IMR-90 (cell line): ENCODE data around the gene SHC4. TPM values are rescaled to one million over a fixed set of nuclear protein-coding genes. Genes with fewer than 3 reads are reported as not detected.

Experiments used
- ATAC-seq: fragments of 200-7000 bp; cut with Tn5 transposase; 2 replicates; pipeline ENCODE4 v1.9.1; 2020; ENCODE audit warnings: low read depth, mild to moderate bottlenecking, moderate library complexity
- BruUV-seq: library from RNA; stranded (reverse); fragments of 400-500 nt; replicated peaks from 2 replicates; lab custom pipeline; 2021; lab: Mats Ljungman, UMichigan
- CTCF ChIA-PET: fragments of 300-600 bp; formaldehyde crosslinking; extraction: SDS; loops from one replicate; lab custom pipeline; 2021; ENCODE audit warnings: antibody characterized with exemption; lab: Yijun Ruan, JAX
- POLR2A ChIA-PET: fragments of 300-600 bp; sonication (Branson Sonifier 250); formaldehyde crosslinking; loops from one replicate; lab custom pipeline; 2022; ENCODE audit warnings: antibody characterized with exemption; ENCODE audit not compliant: unreplicated experiment; lab: Charles Lee
- DNase-seq: peaks from one replicate; pipeline ENCODE4 v3.0.0; 2013
- H2AFZ ChIP-seq: replicated peaks from 2 replicates; pipeline ENCODE3; 2013; ENCODE audit warnings: low read length, mild to moderate bottlenecking; ENCODE audit not compliant: poor library complexity
- H2AK5ac ChIP-seq: 2 replicates; pipeline ENCODE4 v1.6.1; 2013; ENCODE audit warnings: low read depth, low read length, inconsistent platforms
- H2AK9ac ChIP-seq: replicated peaks from 2 replicates; pipeline ENCODE3; 2013; ENCODE audit warnings: mild to moderate bottlenecking, low read depth, low read length, moderate library complexity; ENCODE audit not compliant: poor library complexity
- H2BK120ac ChIP-seq: 2 replicates; pipeline ENCODE4 v1.6.1; 2013; ENCODE audit warnings: low read depth, low read length, inconsistent platforms
- H2BK15ac ChIP-seq: 3 replicates; pipeline ENCODE4 v1.6.1; 2013; ENCODE audit warnings: low read depth, low read length, inconsistent platforms
- H2BK20ac ChIP-seq: 2 replicates; pipeline ENCODE4 v1.6.1; 2013; ENCODE audit warnings: low read depth, mild to moderate bottlenecking, inconsistent platforms, low read length, moderate library complexity
- H2BK5ac ChIP-seq: 2 replicates; pipeline ENCODE4 v1.6.1; 2013; ENCODE audit warnings: mild to moderate bottlenecking, low read depth, low read length, inconsistent platforms; ENCODE audit not compliant: poor library complexity, severe bottlenecking
- H3K14ac ChIP-seq: replicated peaks from 2 replicates; pipeline ENCODE4 v1.6.1; 2013; ENCODE audit warnings: low read depth, low read length, inconsistent platforms
- H3K18ac ChIP-seq: 2 replicates; pipeline ENCODE4 v1.6.1; 2013; ENCODE audit warnings: low read depth, low read length, control low read depth
- H3K23ac ChIP-seq: 2 replicates; pipeline ENCODE4 v1.6.1; 2013; ENCODE audit warnings: low read depth, low read length, inconsistent platforms
- H3K27ac ChIP-seq: 2 replicates; pipeline ENCODE4 v1.5.1; 2013; ENCODE audit warnings: mild to moderate bottlenecking, control low read depth, low read length; ENCODE audit not compliant: insufficient read depth
- H3K27me3 ChIP-seq: 2 replicates; pipeline ENCODE4 v1.6.1; 2013; ENCODE audit warnings: low read length; ENCODE audit not compliant: control insufficient read depth, insufficient read depth
- H3K36me3 ChIP-seq: 2 replicates; pipeline ENCODE4 v1.6.1; 2013; ENCODE audit warnings: low read length, mixed read lengths; ENCODE audit not compliant: control insufficient read depth, insufficient read depth
- H3K4ac ChIP-seq: 2 replicates; pipeline ENCODE4 v1.6.1; 2013; ENCODE audit warnings: low read depth, low read length, inconsistent platforms
- H3K4me1 ChIP-seq: 2 replicates; pipeline ENCODE4 v1.6.1; 2013; ENCODE audit warnings: low read length, mixed read lengths; ENCODE audit not compliant: control insufficient read depth, insufficient read depth
- H3K4me2 ChIP-seq: 2 replicates; pipeline ENCODE4 v1.6.1; 2013; ENCODE audit warnings: low read depth, mild to moderate bottlenecking, control low read depth, low read length, moderate library complexity
- H3K4me3 ChIP-seq: 2 replicates; pipeline ENCODE4 v1.5.1; 2013; ENCODE audit warnings: low read depth, mild to moderate bottlenecking, control low read depth, low read length, moderate library complexity; ENCODE audit not compliant: insufficient read depth
- H3K56ac ChIP-seq: 2 replicates; pipeline ENCODE4 v1.6.1; 2013; ENCODE audit warnings: low read length, inconsistent platforms; ENCODE audit not compliant: insufficient read depth; ENCODE audit errors: extremely low read depth
- H3K79me1 ChIP-seq, 2 experiments: 2 replicates each; pipeline ENCODE4 v1.6.1; 2013; ENCODE audit warnings: low read length in 2 of 2, inconsistent platforms in 1 of 2, low read depth in 1 of 2
- H3K9ac ChIP-seq: 2 replicates; pipeline ENCODE4 v1.6.1; 2013; ENCODE audit warnings: low read depth, low read length, control low read depth
- H3K9me1 ChIP-seq: 2 replicates; pipeline ENCODE4 v1.6.1; 2013; ENCODE audit warnings: low read length, inconsistent platforms; ENCODE audit not compliant: insufficient read depth
- H3K9me3 ChIP-seq: 2 replicates; pipeline ENCODE4 v1.6.1; 2013; ENCODE audit warnings: low read length; ENCODE audit not compliant: control insufficient read depth, insufficient read depth
- H4K20me1 ChIP-seq: 2 replicates; pipeline ENCODE4 v1.6.1; 2013; ENCODE audit warnings: low read length, inconsistent platforms; ENCODE audit not compliant: insufficient read depth
- H4K5ac ChIP-seq: 2 replicates; pipeline ENCODE4 v1.6.1; 2013; ENCODE audit warnings: mild to moderate bottlenecking, low read depth, low read length, control low read depth
- H4K8ac ChIP-seq, 2 experiments: 2 replicates each; pipeline ENCODE4 v1.6.1; 2013; ENCODE audit warnings: low read depth in 2 of 2, low read length in 2 of 2, control low read depth in 1 of 2, inconsistent platforms in 1 of 2
- H4K91ac ChIP-seq: 2 replicates; pipeline ENCODE4 v1.6.1; 2013; ENCODE audit warnings: low read depth, low read length, inconsistent platforms; ENCODE audit not compliant: insufficient read depth
- CEBPB ChIP-seq: IDR thresholded peaks from 2 replicates; pipeline ENCODE4 v1.6.1; 2012; ENCODE audit warnings: low read depth, low read length, improper control_type of control experiment
- CHD1 ChIP-seq: IDR thresholded peaks from 2 replicates; pipeline ENCODE4 v1.6.1; 2012; ENCODE audit warnings: low read depth, low read length, improper control_type of control experiment
- CTCF ChIP-seq: conservative IDR thresholded peaks from 2 replicates; pipeline ENCODE4 v1.5.1; 2012; ENCODE audit warnings: mild to moderate bottlenecking, low read depth, low read length, improper control_type of control experiment
- FOS ChIP-seq: fragments of 150-350 bp; IDR thresholded peaks from 2 replicates; pipeline ENCODE4 v1.6.1; 2016; ENCODE audit warnings: low read depth, low read length
- MAFK ChIP-seq: IDR thresholded peaks from 2 replicates; pipeline ENCODE4 v1.6.1; 2012; ENCODE audit warnings: low read depth, low read length, improper control_type of control experiment
- MAZ ChIP-seq: IDR thresholded peaks from 2 replicates; pipeline ENCODE4 v1.6.1; 2012; ENCODE audit warnings: low read depth, mild to moderate bottlenecking, low read length, improper control_type of control experiment, moderate library complexity, borderline replicate concordance
- MXI1 ChIP-seq: IDR thresholded peaks from 2 replicates; pipeline ENCODE4 v1.6.1; 2012; ENCODE audit warnings: low read depth, mild to moderate bottlenecking, low read length, moderate library complexity, borderline replicate concordance
- POLR2A ChIP-seq: IDR thresholded peaks from 2 replicates; pipeline ENCODE4 v1.6.1; 2012; ENCODE audit warnings: mild to moderate bottlenecking, low read depth, low read length
- RAD21 ChIP-seq: IDR thresholded peaks from 2 replicates; pipeline ENCODE4 v1.6.1; 2012; ENCODE audit warnings: low read length, improper control_type of control experiment
- RCOR1 ChIP-seq: IDR thresholded peaks from 2 replicates; pipeline ENCODE4 v1.6.1; 2012; ENCODE audit warnings: mild to moderate bottlenecking, low read length, improper control_type of control experiment; ENCODE audit not compliant: insufficient replicate concordance
- RFX5 ChIP-seq: IDR thresholded peaks from 2 replicates; pipeline ENCODE4 v1.8.0; 2012; ENCODE audit warnings: low read depth, mild to moderate bottlenecking, low read length, moderate library complexity
- SMC3 ChIP-seq: fragments of 150-350 bp; IDR thresholded peaks from 2 replicates; pipeline ENCODE4 v1.6.1; 2016; ENCODE audit warnings: low read depth, mild to moderate bottlenecking, antibody characterized with exemption, low read length, moderate library complexity
- USF2 ChIP-seq: fragments of 150-350 bp; IDR thresholded peaks from 2 replicates; pipeline ENCODE4 v1.6.1; 2017; ENCODE audit warnings: mild to moderate bottlenecking, antibody characterized with exemption, low read length, low read depth
- WGBS, 2 experiments: methylation state at CpG; one replicate each; pipeline versions ENCODE4 v1.1.5 to v1.1.7; 2013; ENCODE audit warnings: missing lambda C conversion rate in 2 of 2; ENCODE audit not compliant: insufficient read length in 1 of 2; ENCODE audit errors: extremely low coverage in 2 of 2; 5-methylcytosine and 5-hydroxymethylcytosine counted together
- dilution Hi-C: fragments of 300-500 bp; cut with HindIII; formaldehyde crosslinking; loops from one replicate; pipeline ENCODE4 v1.14.3; 2018; ENCODE audit warnings: low sequenced_read_pairs; ENCODE audit not compliant: unreplicated experiment
- in situ Hi-C: fragments of 300-500 bp; cut with MboI; formaldehyde crosslinking; loops from 3 replicates; pipeline ENCODE4 v1.14.3; 2019; ENCODE audit warnings: low sequenced_read_pairs, inconsistent platforms, mixed read lengths
- intact Hi-C: fragments of 100-400 bp; cut with micrococcal nuclease; formaldehyde crosslinking; loops from 2 replicates; pipeline ENCODE4 v1.10.0; 2022
- polyA plus RNA-seq, 3 experiments: library from polyadenylated mRNA; depleted of rRNA; stranded (reverse); fragments of >200 nt; gene quantifications; 2 replicates each; pipeline ENCODE4 v1.2.3, GENCODE V29; 2012; ENCODE audit warnings: low replicate concordance in 1 of 3
- total RNA-seq: library from RNA; depleted of rRNA; stranded (reverse); fragments of >200 nt; gene quantifications from 2 replicates; pipeline ENCODE4 v1.2.3, GENCODE V29; 2012

SHC4 gene
- total and polyA plus RNA-seq, 2 of the 4 experiments (the other 2 are of a cell fraction) = 0.91 to 2.7 TPM

GRCh38 chr15:48981941-48982340 is 18.2 kb upstream of the SHC4 start:
- intact Hi-C loops (no loop called here), in situ Hi-C loops (no loop called here), dilution Hi-C loops (no loop called here)
- BruUV-seq = no TSS peak
- H3K56ac ChIP-seq = no peak overlapping the region
- H3K18ac ChIP-seq = no peak overlapping the region
- H3K4me3 ChIP-seq = no peak overlapping the region
- no peak overlapping the region for H3K14ac ChIP-seq
- peaks cover 3% of the 10 kb centered on the region for H3K4me1 ChIP-seq
- POLR2A ChIA-PET = no interaction called here
- H3K9me3 ChIP-seq = no peaks in the 10 kb centered on the region
- no peak overlapping the region for H3K23ac ChIP-seq
- H2BK120ac ChIP-seq = no peak overlapping the region
- H3K4me2 ChIP-seq = no peak overlapping the region
- no peak overlapping the region for H2BK15ac ChIP-seq
- H4K8ac ChIP-seq = no peak overlapping the region
- no peak overlapping the region for H3K27ac ChIP-seq
- no peak overlapping the region for H4K91ac ChIP-seq
- H2AK5ac ChIP-seq = no peak overlapping the region; the same call in 1 of the 2 replicates
- H3K79me1 ChIP-seq = no peaks in the 10 kb centered on the region
- H4K5ac ChIP-seq = no peak overlapping the region
- no peaks in the 10 kb centered on the region for H3K27me3 ChIP-seq
- 0 out of 2 replicates have a peak, but pooled peaks cover 2% of the 10 kb centered on the region for H3K36me3 ChIP-seq
- no peak overlapping the region for H3K4ac ChIP-seq
- TF ChIP-seq FOS (no peak), MAFK (no peak), SMC3 (no peak), USF2 (no peak), RFX5 (no peak), MXI1 (no peak), MAZ (no peak), RAD21 (no peak), POLR2A (no peak), CTCF (no peak), CEBPB (no peak), CHD1 (no peak), RCOR1 (no peak)
- H2AFZ ChIP-seq = no peak overlapping the region
- no peaks in the 10 kb centered on the region for H4K20me1 ChIP-seq
- H3K9ac ChIP-seq = no peak overlapping the region
- 40% methylated on average over 1 of the region's 4 CpGs; no CpG with 5 or more reads in 1 of the 2 experiments for WGBS, 2 experiments
- CTCF ChIA-PET = no interaction called here
- no peak for DNase-seq
- H2BK20ac ChIP-seq = no peak overlapping the region
- no peak overlapping the region for H2BK5ac ChIP-seq
- ATAC-seq = no peak
- H2AK9ac ChIP-seq = no peak overlapping the region
- H3K9me1 ChIP-seq = no peaks in the 10 kb centered on the region; the same call in 1 of the 2 replicates
